ENCODE data around the gene ATP2A2.

DNA sequence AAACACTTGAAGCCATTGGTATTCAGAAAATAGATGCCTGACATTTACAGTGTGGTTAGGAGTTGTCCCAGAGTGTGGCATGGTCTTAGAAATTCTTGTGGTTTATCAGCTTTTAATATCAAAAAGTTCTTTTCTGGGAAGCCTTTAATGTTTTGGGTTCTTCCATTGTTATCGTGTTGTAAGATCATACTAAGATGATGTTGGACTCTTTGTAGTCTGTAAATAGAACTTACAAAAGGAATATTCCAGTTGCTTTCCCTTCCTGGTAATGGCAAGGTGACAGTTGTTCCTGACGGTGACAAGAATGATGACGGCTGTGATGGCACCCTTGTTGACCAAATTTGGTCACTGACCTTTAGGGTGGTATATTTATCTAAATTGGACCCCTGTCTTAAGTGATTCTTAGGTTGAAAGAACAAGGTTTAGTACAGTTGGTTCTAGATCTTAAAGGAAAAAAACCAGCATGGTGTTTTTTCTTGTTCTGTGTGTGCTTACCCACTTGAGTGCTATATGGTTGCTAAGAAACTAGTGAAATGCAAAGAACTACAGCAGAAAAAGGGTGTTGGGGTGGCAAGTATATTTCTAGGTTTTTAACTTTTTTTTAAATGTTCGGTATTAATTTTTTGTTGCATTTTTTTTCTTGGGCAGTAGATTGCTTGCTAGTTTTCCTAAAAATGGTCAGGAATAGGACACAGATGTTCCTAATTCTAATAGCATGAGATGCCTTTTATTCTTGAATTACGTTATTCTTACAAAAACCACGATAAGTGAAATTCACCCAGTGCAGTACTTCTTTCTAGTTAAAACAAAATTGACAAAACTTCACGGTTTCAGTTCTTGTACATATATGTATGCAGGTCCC lies 2.1 kb downstream of the ATP2A2 start:
- TF ChIP-seq, protein P1, sequence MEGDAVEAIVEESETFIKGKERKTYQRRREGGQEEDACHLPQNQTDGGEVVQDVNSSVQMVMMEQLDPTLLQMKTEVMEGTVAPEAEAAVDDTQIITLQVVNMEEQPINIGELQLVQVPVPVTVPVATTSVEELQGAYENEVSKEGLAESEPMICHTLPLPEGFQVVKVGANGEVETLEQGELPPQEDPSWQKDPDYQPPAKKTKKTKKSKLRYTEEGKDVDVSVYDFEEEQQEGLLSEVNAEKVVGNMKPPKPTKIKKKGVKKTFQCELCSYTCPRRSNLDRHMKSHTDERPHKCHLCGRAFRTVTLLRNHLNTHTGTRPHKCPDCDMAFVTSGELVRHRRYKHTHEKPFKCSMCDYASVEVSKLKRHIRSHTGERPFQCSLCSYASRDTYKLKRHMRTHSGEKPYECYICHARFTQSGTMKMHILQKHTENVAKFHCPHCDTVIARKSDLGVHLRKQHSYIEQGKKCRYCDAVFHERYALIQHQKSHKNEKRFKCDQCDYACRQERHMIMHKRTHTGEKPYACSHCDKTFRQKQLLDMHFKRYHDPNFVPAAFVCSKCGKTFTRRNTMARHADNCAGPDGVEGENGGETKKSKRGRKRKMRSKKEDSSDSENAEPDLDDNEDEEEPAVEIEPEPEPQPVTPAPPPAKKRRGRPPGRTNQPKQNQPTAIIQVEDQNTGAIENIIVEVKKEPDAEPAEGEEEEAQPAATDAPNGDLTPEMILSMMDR (IDR thresholded peaks at IDR 0.05) = no peak
- TF ChIP-seq ZFX (IDR thresholded peaks at IDR 0.05; ENCODE audit: borderline replicate concordance) = no peak
